GM18951 (cell line): ENCODE measurements around the gene F2.

Experiments used
- POLR2A ChIP-seq: IDR thresholded peaks from 4 replicates; pipeline ENCODE4 v1.6.1; 2011; ENCODE audit warnings: mild to moderate bottlenecking; ENCODE audit not compliant: insufficient read length, insufficient read depth; ENCODE audit errors: extremely low read depth
- in situ Hi-C: fragments of 300-500 bp; cut with MboI; formaldehyde crosslinking; loops from one replicate; pipeline ENCODE4 v1.12.0; 2022; ENCODE audit warnings: low sequenced_read_pairs, mixed read lengths, inconsistent platforms; ENCODE audit not compliant: unreplicated experiment

Gene F2

GRCh38 chr11:46729110-46730027 lies 10.4 kb downstream of the F2 start:
- TF ChIP-seq POLR2A: no peak
- in situ Hi-C loops: no loop called here

DNA sequence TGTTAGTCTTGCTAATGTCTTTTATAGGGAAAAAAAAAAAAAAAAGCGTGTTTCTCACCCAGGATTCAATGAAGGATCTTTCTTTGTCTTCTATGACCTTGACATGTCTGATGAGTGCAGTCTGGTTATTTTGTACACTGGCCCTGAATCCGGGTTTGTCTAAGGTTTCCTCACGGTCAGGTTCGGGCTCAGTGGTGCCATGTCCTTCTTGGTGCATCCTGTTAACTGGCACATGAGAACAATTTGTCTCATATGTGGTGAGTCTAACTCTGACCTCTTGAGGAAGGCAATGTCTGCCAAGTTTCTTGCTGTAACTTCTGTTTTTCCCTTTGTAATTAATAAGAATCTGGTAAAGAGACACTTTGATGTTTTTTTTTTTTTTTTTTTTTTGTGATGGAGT lies 12.5 kb downstream of the F2 start:
- no peak for TF ChIP-seq POLR2A
- in situ Hi-C loops: no loop called here

GRCh38 chr11:46733234-46733633 lies 14.2 kb downstream of the F2 start:
- in situ Hi-C loops: no loop called here
- TF ChIP-seq POLR2A: no peak

- in situ Hi-C loops: no loop called here
- no peak for TF ChIP-seq POLR2A
Measured at GRCh38 chr11:46736146-46736545, 17.1 kb downstream of the F2 start.

- in situ Hi-C loops: no loop called here
- TF ChIP-seq POLR2A: no peak
Measured at GRCh38 chr11:46736615-46737014, 17.6 kb downstream of the F2 start.

GRCh38 chr11:46737699-46738098 lies 18.7 kb downstream of the F2 start:
- in situ Hi-C loops: no loop called here
- no peak for TF ChIP-seq POLR2A

GRCh38 chr11:46738887-46739286 lies 19.9 kb downstream of the F2 start:
- no peak for TF ChIP-seq POLR2A
- in situ Hi-C loops: no loop called here

DNA sequence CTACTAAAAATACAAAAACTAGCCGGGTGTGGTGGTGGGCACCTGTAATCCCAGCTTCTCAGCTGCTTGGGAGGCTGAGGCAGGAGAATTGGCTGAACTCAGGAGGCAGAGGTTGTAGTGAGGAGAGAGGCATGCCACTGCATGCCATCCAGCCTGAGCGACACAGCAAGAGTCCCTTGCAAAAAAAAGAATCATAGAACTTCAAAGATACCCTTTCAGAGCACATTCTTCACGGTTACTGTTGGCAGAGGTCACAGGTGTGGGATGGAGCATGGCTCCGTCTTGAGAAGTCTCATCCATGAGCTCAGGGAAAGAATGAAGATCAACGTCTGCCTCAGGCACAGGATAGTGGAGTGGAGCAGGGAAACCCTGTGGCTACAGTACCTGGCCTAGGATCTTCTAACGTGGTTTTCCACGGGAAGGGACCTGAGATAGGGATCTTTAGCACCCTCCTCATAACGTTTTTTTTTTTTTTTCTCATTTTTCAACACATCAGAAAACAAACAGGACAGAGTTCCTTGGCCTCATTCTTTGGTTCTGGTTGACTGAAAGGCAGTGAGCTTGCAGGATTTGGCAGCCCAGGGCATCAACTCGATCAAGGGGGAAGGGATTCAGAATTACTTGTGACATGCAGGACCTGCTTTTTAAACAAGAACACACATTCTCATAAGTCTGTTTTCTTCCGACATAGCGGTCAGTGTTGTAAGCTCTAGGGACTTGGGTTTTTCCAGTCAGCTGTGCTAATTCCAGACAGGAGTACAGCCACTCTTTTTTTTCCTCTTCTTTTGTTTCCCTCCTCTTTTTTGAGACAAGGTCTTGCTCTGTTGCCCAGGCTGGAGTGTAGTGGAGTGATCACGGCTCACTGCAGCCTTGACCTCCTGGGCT lies 22.8 kb downstream of the F2 start:
- in situ Hi-C loops: no loop called here
- no peak for TF ChIP-seq POLR2A

- no peak for TF ChIP-seq POLR2A
- in situ Hi-C loops: no loop called here
Measured at GRCh38 chr11:46743043-46743442, 24.0 kb downstream of the F2 start.

DNA sequence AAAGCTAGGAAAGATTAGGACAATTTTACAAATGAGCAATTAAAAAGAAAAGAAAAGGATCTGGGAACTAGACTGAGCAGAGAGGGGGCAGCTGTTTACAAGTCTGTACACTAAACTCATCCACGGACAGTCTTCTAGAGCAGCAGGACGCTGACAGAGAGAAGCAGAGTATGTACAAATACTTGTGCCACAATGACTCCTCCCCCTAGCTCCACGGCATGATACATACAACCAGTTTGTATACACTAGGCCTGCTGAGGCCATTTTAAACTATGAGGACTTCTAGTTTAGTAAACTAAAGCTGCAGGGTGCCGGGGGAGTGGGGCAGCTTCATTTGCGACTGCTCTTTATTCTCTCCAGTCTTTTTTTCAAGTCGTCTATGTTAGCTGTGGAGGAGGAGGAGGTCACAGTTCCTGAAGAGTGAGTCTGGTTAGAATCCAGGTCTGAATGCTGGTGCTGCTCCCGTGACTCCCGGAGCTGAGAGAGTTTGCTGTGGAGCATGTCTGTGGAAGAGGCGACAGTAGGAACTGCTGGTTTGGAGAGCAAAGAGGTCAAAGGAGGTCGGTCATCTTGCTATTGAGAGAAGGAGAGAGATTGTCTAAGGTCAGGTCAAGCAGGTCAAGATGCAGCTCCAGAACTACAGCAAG lies 24.8 kb downstream of the F2 start:
- TF ChIP-seq POLR2A: no peak
- in situ Hi-C loops: no loop called here

- in situ Hi-C loops: no loop called here
- TF ChIP-seq POLR2A: no peak
Measured at GRCh38 chr11:46745328-46745727, 26.3 kb downstream of the F2 start.

GRCh38 chr11:46745995-46746394 lies 27.0 kb downstream of the F2 start:
- in situ Hi-C loops: no loop called here
- no peak for TF ChIP-seq POLR2A

GRCh38 chr11:46747150-46747549 lies 28.1 kb downstream of the F2 start:
- in situ Hi-C loops: no loop called here
- TF ChIP-seq POLR2A: no peak
